Fibroblast of lung (primary cell): Measurements from ENCODE around the gene NKX2-3.

ENCODE experiments used
- EZH2 ChIP-seq: IDR thresholded peaks from 2 replicates; pipeline ENCODE4 v1.5.1; 2012; ENCODE audit warnings: low read length, control low read depth, mild to moderate bottlenecking; ENCODE audit errors: missing control alignments
- TF ChIP-seq, protein P1 (sequence below), 2 donors: IDR thresholded peaks in 1 of 2; conservative IDR thresholded peaks in 1 of 2; 1 replicate in 1 of 2; 2 replicates in 1 of 2; pipeline ENCODE4 v1.5.1; 2011 to 2012; ENCODE audit warnings: low read length in 2 of 2, control low read depth in 1 of 2, inconsistent platforms in 1 of 2, low read depth in 1 of 2, mild to moderate bottlenecking in 1 of 2

- TF ChIP-seq, protein P1, sequence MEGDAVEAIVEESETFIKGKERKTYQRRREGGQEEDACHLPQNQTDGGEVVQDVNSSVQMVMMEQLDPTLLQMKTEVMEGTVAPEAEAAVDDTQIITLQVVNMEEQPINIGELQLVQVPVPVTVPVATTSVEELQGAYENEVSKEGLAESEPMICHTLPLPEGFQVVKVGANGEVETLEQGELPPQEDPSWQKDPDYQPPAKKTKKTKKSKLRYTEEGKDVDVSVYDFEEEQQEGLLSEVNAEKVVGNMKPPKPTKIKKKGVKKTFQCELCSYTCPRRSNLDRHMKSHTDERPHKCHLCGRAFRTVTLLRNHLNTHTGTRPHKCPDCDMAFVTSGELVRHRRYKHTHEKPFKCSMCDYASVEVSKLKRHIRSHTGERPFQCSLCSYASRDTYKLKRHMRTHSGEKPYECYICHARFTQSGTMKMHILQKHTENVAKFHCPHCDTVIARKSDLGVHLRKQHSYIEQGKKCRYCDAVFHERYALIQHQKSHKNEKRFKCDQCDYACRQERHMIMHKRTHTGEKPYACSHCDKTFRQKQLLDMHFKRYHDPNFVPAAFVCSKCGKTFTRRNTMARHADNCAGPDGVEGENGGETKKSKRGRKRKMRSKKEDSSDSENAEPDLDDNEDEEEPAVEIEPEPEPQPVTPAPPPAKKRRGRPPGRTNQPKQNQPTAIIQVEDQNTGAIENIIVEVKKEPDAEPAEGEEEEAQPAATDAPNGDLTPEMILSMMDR (conservative IDR thresholded peaks at IDR 0.05 in 1 of 2, IDR thresholded peaks at IDR 0.05 in 1 of 2; ENCODE audit: low read depth in 1 of 2, low read length in 2 of 2) = no peak
- TF ChIP-seq EZH2 = no peak
These were observed 4.9 kb upstream of the NKX2-3 start for GRCh38 chr10:99527526-99528493.
